GM10266 (cell line): ENCODE measurements around the gene ZDHHC13.

Source experiments
- DNase-seq: peaks from one replicate; pipeline ENCODE4 v3.0.0; 2012; ENCODE audit errors: extremely low spot score
- TF ChIP-seq, protein P1 (sequence below): IDR thresholded peaks from 2 replicates; pipeline ENCODE4 v1.5.1; 2012; ENCODE audit warnings: mild to moderate bottlenecking, low read depth; ENCODE audit not compliant: control insufficient read depth, insufficient read depth; ENCODE audit errors: missing control alignments

The ZDHHC13 gene

DNA sequence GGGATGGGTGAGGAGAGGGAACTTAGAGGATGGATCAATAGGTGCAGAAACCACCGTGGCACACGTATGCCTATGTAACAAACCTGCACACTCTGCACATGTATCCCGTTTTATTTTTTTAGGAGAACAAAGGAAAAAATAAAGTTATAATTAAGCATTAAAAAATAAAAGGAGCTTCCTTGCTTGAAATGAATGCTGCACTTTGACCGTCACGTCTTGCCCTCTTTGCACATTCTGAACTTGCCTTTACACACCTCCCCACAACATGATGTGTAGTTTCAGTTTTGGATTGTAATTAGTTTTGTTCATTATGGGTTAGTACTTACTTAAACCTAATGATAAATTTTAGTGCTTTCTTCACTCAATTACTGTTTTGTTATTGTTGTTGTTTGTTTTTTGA lies 87.9 kb downstream of the ZDHHC13 start:
- DNase-seq, result no peak
- TF ChIP-seq, protein P1, sequence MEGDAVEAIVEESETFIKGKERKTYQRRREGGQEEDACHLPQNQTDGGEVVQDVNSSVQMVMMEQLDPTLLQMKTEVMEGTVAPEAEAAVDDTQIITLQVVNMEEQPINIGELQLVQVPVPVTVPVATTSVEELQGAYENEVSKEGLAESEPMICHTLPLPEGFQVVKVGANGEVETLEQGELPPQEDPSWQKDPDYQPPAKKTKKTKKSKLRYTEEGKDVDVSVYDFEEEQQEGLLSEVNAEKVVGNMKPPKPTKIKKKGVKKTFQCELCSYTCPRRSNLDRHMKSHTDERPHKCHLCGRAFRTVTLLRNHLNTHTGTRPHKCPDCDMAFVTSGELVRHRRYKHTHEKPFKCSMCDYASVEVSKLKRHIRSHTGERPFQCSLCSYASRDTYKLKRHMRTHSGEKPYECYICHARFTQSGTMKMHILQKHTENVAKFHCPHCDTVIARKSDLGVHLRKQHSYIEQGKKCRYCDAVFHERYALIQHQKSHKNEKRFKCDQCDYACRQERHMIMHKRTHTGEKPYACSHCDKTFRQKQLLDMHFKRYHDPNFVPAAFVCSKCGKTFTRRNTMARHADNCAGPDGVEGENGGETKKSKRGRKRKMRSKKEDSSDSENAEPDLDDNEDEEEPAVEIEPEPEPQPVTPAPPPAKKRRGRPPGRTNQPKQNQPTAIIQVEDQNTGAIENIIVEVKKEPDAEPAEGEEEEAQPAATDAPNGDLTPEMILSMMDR, result no peak

DNA sequence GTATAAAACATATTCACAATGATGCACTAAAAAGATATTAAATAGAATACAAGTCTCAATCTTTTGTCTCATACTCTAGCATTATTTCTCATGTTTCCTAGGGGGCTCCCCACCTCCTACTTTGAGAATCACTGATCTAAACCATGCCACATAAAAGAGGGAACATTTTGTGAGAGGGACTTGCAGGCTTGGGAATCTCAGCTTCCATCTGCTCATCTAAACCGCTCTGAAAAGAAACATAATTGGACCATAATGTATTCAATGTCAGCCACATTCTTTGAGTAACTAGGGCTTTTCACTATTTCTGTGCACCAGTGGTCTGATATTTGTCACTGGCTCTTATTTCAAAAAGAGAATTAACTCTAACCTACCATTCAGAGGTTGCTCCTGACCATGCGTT lies 91.2 kb downstream of the ZDHHC13 start:
- TF ChIP-seq, protein P1, result no peak

DNA sequence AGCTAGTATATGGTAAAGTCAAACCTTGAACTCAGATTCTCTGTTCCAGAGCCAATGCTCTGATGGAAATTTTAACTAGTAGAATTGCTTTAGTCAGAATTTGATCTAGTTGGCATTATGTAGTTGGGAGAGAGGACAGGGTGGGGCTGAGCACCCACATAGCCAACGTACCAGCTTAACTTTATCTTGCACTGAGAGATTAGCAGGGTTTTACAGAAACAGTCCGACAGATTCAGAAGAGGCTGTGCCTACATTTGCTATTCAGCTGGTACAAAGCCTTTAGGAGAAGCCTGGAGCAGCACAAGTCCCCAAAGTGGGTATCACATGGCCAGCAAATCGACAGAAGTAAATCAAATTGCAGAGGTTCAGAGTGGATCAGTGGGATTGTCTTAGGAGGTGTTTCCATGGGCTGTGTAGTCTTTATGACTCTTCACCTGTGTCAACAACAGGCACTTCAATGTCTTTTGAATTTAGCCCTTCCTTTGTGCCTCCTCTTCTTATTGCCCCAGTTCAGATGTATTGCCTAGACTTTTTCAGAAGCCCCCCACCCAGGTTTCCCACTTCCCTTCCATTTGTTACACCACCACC lies 92.1 kb downstream of the ZDHHC13 start:
- TF ChIP-seq, protein P1, result no peak
- DNase-seq, result no peak

More for the DNA sequence above, 91.2 kb downstream of the ZDHHC13 start:
- DNase-seq, result no peak

DNA sequence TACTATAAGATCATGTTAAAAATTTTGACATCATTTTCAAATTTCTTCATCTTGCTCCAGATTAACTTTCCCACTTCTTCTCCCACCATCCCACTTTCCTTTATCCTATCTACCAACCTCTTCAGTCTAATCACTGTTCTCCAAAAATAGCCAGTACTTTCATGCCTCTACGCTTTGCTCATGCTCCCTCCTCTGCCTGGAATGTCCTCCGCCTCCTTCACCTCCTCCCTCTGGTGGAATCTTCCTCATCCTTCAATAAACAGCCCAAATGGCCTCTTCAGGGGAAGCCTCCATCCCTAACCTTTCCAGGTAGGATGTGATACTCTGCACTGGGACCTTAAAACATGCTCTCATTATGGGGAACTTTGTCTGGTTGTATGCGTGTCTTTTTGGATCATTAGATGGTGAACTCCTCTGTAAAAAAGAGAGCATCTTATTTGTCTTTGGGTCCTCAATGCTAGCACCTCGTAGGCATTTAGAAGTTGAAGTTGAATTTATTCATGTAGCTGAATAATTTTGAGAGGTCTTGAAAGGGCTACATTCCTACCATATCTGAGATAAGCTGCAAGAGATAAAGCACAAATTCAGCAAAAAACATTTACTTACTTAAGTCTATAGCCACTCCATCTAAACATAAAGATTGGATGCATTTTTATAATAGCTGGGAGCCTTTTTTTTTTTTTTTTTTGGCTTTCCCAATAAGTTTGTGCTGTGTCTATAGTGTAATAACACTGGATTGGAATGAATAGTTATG lies 92.8 kb downstream of the ZDHHC13 start:
- TF ChIP-seq, protein P1, result no peak
- no peak for DNase-seq

DNA sequence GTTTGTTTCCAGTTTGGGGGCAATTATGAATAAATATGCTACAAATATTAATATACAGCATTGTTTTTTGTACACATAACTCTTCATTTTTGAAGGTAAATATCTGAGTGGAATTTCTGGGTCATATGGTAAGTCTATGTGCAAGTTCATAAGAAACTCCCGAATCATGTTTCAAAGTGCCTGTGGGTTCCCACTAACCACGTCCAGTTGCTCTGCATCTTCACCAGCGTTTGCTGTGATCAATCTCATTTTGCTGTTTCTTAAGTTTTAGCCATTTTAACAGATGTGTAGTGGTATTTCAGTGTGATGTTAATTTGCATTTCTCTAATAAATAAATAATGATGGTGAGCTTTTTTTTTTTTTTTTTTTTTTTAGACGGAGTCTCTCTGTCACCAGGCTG lies 99.1 kb downstream of the ZDHHC13 start:
- no peak for DNase-seq
- TF ChIP-seq, protein P1, result no peak

DNA sequence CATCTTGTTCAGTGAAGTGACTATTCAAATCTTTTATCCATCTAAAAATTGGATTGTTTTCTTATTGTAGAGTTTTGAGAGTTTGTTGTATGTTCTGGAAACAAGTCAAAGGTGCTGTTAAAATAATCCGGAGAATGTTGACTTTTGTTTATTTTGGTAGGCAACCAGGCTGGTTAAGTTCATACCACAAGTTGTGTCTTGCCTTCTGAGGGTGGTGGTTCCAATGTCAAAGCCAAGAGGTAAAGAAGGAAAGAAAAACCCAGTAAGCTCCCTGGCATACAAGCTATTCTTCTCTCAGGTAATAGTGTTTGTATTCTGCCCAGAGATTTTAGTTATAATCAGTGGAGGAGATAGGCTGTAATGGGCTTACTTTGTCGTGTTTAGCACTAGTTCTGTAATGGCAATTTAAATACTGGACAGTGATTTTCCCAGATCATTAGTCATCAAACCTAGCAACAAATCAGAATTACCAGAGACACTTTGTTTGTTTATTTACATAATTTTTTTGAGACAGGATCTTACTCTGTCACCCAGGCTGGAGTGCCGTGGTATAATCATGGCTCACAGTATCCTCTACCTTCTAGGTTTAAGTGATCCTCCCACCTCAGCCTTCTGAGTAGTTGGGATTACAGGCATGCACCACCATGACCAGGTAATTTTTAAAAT lies 99.9 kb downstream of the ZDHHC13 start:
- TF ChIP-seq, protein P1, result no peak
- DNase-seq, result no peak

DNA sequence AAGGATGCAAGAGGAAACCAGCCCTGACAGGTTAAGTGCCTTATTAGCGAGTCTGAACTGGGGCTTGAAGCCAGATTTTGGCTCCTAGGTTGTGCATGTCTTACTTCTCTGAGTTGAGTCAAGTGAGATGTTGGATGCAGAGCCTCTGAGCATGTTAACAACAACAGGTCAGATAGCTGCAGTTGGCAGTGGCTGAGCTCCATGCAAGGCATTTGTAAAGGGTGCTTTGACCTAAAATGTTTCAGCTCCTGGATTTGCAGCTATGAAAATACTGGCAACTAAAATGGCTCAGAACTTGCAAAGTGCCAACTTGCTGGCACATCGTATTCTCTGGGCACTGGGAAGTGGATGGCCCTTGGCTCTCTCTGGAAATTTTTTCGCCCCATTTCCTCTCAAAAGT lies 101.2 kb downstream of the ZDHHC13 start:
- DNase-seq, result no peak
- TF ChIP-seq, protein P1, result no peak
